HG02970 (cell line): ENCODE results near the gene ANKLE1.
A peak's percentile ranks its signal among the peaks of the same experiment; 100 is the strongest.
"Not testable (repeated sequence)": the region's sequence is repeated elsewhere in the genome, so short reads cannot be mapped to it uniquely, and the experiment has no call there.

ENCODE experiments used
- ATAC-seq: cut with Tn5 transposase; IDR thresholded peaks from one replicate; pipeline ENCODE4 v1.9.1; 2021; ENCODE audit warnings: mild to moderate bottlenecking, moderate library complexity, moderate number of reproducible peaks; ENCODE audit not compliant: unreplicated experiment, low FRiP score

The ANKLE1 gene

DNA sequence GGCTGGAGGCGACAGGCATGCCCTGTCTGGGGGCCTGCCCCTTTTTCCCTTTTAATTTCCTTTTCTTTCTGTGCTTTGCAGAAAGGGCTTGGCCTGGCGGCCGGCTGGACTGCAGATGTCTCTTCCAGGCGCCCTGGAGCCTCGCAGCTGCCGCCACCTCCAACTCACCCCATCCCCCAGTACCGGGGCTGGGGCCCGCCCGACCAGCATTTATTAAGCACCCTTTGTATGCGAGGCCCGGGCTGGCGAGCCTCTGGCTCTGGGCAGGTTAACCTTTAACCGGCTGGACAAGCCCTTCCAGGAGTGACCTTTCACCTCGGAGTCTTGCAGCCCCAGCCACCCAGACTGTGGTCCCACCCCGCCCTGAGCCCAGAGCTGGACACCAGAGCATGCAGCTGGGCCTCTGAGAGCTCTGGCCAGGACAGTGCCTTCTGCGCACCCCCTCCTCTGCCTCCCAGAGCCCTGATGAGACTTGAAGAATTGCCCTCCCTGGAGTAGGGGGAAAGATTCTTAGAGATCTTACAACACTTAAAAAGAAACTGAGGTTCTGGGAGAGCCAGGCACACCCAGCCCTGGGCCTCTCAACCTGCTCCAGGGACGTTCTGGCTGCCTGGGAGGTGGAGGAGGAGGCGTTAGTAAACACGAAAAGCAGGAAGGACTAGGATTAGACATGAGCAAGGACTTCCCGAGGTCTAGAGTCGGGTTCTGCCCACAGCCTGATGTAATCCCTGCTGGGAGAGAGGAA, 34.8 kb upstream of the ANKLE1 start:
- ATAC-seq = no peak

DNA sequence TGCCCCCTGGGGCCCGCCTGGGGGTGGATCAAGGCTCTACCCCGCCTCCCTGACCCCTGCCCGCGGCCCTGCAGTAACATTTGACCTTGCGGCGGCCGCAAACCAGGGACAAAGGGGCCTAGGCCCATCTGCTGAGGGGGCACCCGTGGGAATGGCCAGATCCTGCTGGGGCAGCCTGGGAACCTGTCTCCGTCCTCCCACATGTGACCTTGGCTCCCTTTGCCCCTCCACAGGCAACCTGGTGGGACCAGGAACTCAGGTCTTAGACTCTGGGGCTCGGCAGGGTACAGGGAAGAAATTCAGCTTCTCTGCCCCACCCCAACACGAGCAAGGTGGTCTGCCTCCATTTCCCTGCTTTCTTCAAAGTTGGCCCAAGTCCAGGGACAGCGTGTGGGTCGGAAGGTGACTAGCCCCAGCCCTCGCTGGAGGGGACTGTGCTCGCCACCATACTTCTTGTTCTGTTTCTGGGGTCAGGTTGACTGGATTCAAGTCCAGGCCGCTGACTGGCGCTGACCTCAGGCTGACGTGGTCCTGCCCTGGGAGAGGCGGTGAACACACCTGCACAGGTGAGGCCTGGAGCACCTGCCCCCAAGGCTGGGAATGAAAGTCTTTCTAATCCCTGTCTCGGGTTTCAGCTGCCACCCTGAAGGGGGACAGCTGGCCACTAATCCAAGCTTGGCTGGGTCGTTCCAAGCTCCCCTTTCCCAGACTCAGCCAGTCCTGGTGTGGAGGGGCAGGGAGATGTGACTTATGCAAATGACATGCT, 33.5 kb upstream of the ANKLE1 start:
- ATAC-seq = no peak

DNA sequence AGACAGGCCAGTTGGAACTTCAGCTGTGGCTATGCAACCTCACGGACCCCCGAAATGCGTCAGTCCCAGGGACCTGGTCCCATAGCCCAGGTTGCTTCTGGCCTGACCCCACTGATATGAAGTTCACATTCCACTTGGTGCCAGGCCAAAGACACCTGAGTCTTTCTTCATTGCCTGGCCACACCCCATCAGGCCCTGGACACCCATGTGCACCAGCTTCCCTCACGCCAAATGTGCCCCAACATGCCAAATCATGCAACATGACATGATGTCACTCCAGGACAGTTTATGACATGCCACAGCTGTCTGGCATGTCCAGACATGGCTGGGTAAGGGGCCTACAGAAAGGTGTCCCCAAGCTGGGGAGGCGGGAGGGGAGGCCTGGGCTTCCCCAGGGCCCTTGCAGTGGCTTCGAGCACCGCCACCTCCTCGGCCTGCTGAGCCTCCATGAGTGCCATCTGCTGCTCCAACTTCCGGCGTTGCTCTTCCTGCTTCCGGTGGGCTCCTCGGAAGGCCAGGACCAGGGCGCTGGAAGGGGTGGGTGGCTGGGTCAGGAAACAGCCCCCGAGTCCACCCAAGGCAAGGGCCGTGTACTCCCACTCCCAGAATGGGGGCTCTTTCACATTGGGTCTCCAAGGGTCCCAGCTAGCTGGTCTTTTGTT, 31.7 kb upstream of the ANKLE1 start:
- ATAC-seq = no peak

GRCh38 chr19:17254636-17255035, 27.1 kb upstream of the ANKLE1 start:
- no peak for ATAC-seq

- ATAC-seq = no peak
Measured at GRCh38 chr19:17255150-17255621, 26.5 kb upstream of the ANKLE1 start.

- no peak for ATAC-seq
Measured at GRCh38 chr19:17256130-17256529, 25.6 kb upstream of the ANKLE1 start.

GRCh38 chr19:17259118-17259780, 22.5 kb upstream of the ANKLE1 start:
- ATAC-seq = no peak

DNA sequence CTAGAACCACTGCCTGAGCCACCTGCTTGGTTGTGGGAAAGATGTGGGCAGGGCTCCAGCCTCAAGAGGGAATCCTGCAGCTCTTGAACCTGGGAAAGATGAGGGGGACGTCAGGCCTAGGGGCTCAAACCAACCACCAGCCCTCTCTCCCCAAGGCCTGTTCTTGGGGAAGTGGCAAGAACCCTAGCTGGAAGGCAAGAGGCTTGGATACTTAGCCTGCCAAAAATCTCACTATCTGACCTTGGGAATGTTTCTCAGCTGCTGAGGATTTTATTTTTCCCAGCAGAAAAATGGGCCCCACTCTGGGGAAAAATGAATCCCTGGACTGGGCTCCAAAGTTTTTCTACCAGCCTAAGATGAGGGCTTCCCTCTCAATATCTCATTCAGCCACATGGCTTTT, 21.8 kb upstream of the ANKLE1 start:
- ATAC-seq = no peak

GRCh38 chr19:17260842-17261325, 20.8 kb upstream of the ANKLE1 start:
- no peak for ATAC-seq

GRCh38 chr19:17262557-17262956, 19.1 kb upstream of the ANKLE1 start:
- ATAC-seq = no peak

DNA sequence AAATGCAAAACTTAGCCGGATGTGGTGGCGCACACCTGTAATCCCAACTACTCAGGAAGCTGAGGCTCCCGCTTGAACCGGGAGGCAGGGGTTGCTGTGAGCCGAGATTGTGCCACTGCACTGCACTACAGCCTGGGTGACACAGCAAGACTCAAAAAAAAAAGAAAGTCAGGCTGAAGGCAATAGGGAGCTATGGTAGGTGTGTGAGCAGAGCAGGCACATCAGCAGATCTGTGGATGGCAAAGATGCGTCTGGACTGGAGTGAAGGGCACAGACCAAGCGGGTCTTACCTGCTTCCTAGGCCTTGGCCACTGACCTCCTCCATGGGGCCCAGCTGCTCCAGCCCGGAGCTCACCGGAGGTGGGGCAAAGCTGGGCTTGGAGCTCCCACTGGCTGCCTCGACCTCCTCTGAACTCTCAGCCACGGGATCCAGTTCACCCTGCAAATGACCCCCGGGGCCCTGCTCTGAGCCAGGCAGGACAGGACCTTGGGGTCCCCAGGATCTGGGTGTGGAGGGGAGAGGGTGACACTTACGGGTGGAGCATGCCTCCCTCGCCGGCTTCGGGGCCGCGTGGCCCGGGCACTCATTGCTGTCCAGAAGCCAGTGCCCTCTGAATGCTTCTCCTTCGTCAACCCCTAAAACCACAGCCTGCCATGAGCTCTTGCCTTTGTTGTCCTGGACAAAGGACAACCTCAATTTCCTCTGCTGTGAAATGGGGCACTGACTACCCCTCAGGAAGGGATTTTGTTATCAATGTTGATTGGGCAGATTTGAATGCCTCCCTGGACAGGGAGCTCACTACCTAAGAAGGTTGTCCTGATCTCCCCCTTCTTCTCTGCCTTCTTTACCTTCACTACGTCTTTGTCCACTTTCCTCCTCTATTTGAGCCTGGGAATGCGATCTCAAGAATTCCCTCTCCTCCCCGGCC, 17.7 kb upstream of the ANKLE1 start:
- ATAC-seq = no peak

DNA sequence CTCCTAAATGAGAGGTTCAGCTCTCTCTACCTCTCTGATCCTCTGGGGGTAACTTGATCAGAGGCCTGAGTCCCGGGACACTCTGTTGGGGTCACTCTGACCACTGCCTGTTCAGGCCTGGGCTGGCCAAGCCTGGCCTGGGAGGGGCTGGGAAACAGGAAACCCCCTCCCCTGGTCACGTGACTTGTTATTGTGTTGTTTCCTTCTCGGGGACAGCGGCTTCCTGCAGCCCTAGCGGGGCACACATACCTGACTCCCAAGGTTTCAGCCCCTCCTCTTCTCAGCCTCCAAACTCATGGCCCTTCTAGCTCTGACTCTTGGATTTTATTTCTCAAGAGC, 17.1 kb upstream of the ANKLE1 start, which contains the start of gene USHBP1:
Gene USHBP1, minus strand, starts transcription at position 105 of the 339 bp plus-strand sequence. CDS start 446 bp downstream, outside the sequence.
- ATAC-seq = no peak

DNA sequence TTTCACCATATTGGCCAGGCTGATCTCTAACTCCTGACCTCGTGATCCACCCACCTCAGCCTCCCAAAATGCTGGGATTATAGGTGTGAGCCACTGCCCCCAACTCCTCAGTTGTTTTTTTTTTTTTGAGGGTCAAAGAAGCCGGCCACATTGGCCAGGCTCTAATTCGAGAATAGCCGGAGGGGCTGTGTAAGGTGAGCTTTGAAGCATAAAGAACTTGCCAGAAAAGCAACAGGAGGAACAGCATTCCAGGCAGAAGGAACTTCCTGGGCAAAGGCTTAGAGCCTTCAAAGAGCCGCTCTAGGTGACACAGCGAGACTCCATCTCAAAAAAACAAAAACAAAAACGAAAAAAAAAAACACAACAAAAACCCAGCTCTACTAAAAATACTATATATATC, 15.7 kb upstream of the ANKLE1 start:
- no peak for ATAC-seq

DNA sequence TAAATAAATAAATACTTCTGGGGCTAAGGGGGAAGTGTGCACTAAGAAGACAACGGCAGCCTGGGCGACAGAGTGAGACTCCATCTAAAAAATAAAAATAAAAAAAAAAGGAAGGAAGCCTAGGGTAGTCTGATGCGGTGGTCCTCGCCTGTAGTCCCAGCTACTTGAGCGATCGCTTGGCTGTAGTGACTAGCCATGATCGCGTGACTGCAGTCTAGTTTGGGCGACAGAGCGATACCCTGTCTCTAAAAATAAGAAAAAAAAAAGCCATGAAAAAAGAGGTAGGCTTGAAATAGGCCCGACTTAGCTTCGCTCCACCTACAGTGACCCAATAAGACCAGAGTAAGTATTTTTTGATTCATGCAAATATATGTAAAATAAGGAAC, 15.1 kb upstream of the ANKLE1 start:
- ATAC-seq = no peak

GRCh38 chr19:17266975-17267788, 14.5 kb upstream of the ANKLE1 start, which contains the start of gene BABAM1:
Gene BABAM1, plus strand, starts transcription at chr19:17267443. Its CDS starts 1,364 bp downstream, at chr19:17268807.
- ATAC-seq = peak; percentile 91

DNA sequence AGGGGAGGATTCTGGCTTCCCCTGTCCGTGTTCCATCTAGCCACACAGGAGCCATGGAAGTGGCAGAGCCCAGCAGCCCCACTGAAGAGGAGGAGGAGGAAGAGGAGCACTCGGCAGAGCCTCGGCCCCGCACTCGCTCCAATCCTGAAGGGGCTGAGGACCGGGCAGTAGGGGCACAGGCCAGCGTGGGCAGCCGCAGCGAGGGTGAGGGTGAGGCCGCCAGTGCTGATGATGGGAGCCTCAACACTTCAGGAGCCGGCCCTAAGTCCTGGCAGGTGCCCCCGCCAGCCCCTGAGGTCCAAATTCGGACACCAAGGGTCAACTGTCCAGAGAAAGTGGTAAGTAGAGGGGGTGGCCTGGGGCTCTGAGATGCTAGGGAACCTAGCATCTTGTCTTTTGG, 12.9 kb upstream of the ANKLE1 start:
- ATAC-seq = no peak

GRCh38 chr19:17274892-17275291, 6.8 kb upstream of the ANKLE1 start:
- ATAC-seq = not testable (repeated sequence)

GRCh38 chr19:17275441-17276175, 6.1 kb upstream of the ANKLE1 start:
- no peak for ATAC-seq
